ENCODE measurements around the gene DDX5.
A peak's percentile ranks its signal among the peaks of the same experiment; 100 is the strongest.
"Not testable (repeated sequence)": the region's sequence is repeated elsewhere in the genome, so short reads cannot be mapped to it uniquely, and the experiment has no call there.

The DDX5 gene

DNA sequence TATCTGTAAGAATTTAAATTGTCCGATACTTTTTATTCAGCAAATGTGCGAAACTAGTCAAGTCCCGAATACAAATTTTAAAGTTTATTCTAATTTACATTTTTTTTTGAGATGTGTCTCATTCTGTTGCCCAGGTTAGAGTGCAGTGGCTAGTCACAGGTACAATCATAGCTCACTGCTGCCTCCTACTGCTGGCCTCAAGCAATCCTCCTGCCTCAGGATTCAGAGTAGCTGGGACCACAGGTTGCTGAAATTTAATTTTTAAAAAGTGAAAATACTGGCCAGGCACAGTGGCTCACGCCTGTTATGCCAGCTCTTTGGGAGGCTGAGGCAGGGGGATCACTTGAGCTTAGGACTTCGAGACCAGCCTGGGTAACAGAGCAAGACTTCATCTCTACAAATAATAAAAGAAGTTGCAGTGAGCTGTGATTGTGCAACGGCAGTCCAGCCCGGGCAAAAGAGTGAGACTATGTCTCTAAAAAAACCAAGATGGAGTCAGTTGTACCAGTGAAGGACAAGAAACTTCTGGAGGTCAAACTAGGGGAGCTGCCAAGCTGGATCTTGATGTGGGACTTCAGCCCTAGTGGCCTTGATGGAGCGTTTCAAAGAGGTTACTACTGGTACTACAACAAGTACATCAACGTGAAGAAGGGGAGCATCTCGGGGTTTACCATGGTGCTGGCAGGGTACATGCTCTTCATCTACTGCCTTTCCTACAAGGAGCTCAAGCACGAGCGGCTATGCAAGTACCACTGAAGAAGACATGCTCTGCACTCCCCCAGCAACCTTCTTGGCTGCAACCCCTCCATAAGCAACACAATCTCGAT, 14.8 kb downstream of the DDX5 start:
- peak; percentile 20 for DNase-seq

DNA sequence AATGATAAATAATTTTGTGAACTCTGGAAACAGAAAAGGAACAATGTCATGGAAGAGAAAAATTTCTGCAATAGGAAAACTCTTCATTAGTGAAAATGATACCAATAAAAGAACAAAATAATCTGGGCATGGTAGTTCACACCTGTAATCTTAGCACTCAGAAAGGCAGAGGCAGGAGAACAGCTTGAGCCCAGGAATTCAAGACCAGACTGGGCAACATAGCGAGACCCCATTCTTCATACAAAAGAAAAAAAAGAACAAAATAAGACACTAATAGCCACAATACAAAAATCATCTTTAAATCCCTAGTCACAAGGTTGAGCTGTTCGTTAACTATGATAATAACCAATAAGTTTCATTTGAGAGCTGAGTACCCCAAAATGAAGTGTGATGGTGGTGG, 17.8 kb downstream of the DDX5 start:
- no peak for DNase-seq

GRCh38 chr17:64484380-64484779, 21.7 kb downstream of the DDX5 start:
- no peak for DNase-seq

GRCh38 chr17:64480951-64481350, 25.1 kb downstream of the DDX5 start:
- no peak for DNase-seq

DNA sequence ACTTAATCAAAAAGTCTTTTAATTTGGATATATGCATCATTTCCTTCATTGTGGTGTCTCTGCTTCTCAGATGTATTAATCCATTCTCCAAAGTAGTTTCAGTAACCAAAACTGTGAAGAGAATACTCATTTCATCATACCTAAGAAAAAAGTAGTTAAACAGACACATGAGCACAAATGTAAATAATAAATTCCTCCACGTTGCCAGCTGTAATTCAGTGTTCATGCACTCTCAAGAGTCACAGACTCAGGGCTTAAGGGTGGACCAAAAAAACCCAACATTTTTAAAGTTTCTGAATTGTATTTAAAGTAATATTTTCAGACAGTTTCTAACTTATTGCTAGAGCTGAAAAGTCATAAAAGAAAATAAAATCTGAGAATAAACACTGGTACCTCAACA, 28.2 kb downstream of the DDX5 start:
- no peak for DNase-seq

DNA sequence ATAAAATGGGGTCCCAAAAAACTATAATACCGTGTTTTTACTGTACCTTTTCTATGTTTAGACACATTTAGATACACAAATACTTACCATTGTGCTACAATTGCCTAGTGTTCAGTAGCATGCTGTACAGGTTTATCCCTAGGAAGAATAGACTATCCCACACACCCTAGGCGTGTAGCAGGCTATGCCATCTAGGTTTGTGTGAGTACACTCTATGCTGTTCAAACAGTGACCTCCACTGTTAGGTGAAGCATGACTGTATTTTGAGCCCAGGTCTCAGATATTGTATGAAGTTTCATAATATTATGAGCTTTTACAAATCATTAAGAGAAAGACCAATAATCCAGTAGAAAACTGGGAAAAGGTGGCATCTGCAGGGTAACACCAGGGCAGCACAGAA, 33.5 kb downstream of the DDX5 start:
- DNase-seq, result no peak

GRCh38 chr17:64471440-64471839, 34.6 kb downstream of the DDX5 start:
- no peak for DNase-seq

GRCh38 chr17:64470625-64471024, 35.5 kb downstream of the DDX5 start:
- DNase-seq, result no peak

DNA sequence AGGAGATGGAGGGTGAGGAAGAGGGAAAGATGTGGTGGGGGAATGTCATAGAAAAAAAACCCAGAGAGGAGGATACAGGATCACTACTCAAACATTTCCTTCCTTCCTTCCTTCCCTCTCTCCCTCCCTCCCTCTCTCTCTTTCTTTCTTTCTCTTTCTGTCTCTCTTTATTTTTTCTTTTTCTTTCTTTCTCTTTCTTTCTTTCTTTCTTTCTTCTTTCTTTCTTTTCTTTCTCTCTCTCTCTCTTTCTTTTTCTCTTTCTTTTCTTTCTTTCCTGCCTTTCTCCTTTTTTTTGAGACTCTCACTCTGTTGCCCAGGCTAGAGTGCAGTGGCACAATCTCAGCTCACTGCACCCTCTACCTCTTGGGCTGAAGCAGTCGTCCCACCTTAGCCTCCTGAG, 39.3 kb downstream of the DDX5 start:
- not testable (repeated sequence) for DNase-seq

- no peak for DNase-seq
These were observed 39.9 kb downstream of the DDX5 start for GRCh38 chr17:64466019-64466735.

DNA sequence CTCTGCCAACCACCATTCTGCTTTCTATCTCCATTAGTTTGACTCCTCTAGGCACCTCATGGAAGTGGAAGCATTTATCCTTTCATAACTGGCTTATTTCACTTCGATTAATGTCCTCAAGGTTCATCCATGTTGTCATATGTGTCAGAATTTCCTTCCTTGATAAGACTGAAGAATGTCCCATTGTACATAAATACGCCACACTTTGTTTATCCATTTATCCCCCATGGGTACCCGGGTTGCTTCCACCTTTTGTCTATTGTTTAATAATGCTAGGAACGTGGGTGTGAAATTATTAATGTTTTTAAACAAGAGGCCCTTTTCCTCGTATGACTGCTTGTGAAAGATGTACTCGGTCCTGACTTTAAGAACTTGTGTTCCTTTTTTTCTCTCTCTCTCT, 44.3 kb downstream of the DDX5 start:
- no peak for DNase-seq

DNA sequence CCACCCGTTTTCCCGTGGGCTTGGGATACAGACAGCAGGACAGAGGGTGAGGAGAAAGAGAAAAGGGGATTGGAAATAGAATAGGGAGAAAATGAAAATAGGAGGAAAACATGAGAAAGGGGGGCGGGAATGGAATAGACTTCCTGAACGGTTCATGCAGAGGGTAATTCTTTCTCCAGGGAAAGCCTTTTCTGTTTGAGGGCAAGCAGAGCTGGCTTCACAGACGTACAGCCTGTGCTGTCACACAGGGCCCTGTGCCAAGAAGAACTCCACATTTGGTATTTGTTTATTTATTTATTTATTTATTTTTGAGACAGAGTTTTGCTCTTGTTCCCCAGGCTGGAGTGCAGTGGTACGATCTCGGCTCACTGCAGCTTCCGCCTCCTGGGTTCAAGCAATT, 45.1 kb downstream of the DDX5 start:
- DNase-seq, result no peak

- DNase-seq, result not testable (repeated sequence)
These were observed 46.3 kb downstream of the DDX5 start for GRCh38 chr17:64459818-64460217.

- no peak for DNase-seq
These were observed 46.8 kb downstream of the DDX5 start for GRCh38 chr17:64459284-64459747.

DNA sequence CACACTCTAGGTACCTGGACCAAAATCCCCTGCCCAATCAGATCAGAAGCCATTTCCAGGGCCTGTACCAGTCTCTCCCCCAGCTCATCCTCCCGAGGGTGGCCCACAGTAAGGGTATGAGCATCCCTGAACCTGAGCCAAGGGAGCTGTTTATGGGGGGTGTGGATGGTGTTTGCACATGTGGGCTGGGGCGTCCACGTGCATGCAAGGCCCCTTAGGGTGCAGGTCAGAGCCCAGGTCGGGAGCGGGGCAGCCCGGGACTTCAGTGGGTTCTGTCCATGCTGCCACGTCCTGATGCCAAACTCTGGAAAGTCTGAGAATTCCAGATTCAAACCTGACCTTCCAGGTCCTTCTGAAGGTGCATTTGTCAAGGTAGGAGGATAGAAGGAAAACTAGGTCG, 47.3 kb downstream of the DDX5 start:
- DNase-seq, result no peak

- no peak for DNase-seq
These were observed 48.9 kb downstream of the DDX5 start for GRCh38 chr17:64457156-64457555.

- no peak for DNase-seq
These were observed 49.9 kb downstream of the DDX5 start for GRCh38 chr17:64455993-64456885.

- no peak for DNase-seq
These were observed 56.5 kb downstream of the DDX5 start for GRCh38 chr17:64449545-64449944.

- DNase-seq, result no peak
These were observed 57.2 kb downstream of the DDX5 start, which contains the start of gene MILR1 for GRCh38 chr17:64448665-64449512. TSS of gene MILR1 (plus strand) at chr17:64449115. CDS start at chr17:64449169, 54 bp downstream.

Data from activated effector memory CD4-positive, alpha-beta T cell treated with Interleukin-2 at 50 U/mL for 16 hours (primary cell).